Stimulated activated CD8-positive, alpha-beta memory T cell treated with anti-CD3 and anti-CD28 coated beads, Interleukin-15, amount 100 ng/mL, for 1 hour (primary cell): ENCODE measurements around the gene CATSPERE.
"Not testable (repeated sequence)": the region's sequence is repeated elsewhere in the genome, so short reads cannot be mapped to it uniquely, and the experiment has no call there.

Experiments
- DNase-seq: peaks from one replicate; pipeline ENCODE4 v3.0.0-alpha.2; 2020; ENCODE audit warnings: low read depth

The CATSPERE gene

GRCh38 chr1:244666672-244667418, 205.8 kb downstream of the CATSPERE start:
- DNase-seq: not testable (repeated sequence)

GRCh38 chr1:244667797-244668196, 206.7 kb downstream of the CATSPERE start:
- no peak for DNase-seq

- DNase-seq: no peak
Measured at GRCh38 chr1:244672946-244673682, 212.0 kb downstream of the CATSPERE start.

DNA sequence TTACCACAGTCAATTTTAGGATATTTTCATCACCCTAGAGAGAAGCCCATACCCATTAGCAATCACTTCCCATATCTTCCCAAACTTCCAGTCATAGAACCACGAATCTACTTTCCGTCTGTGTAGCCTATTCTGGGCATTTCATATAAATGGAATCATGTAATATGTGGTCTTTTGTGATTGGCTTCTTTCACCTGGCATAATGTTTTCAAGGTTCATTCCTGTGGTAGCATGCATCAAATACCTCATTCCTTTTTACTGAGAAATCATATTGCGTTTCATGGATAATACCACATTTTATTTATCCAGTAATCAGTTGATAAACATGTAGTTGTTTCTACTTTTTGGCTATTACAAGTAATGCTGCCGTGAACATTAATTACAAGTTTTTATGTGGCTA, 213.4 kb downstream of the CATSPERE start:
- DNase-seq: no peak

GRCh38 chr1:244675167-244675566, 214.1 kb downstream of the CATSPERE start:
- no peak for DNase-seq

DNA sequence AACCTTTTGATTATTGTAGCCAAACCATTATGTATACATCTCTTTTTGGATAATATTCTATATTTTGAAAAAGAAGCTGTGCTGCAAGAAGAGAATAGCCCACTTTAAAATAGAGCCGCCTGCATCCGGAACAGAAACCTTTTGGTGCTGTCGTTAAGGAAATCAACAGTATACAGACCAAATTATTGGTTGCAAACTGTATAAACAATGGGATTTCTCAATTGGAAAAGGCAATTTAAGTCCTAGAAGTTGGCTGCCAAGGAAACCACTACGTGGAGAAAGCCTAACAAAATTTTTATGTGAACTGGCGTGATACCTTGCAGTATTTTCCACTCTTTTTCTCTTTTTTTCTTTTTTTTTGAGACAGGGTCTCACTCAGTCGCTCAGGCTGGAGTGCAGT, 217.6 kb downstream of the CATSPERE start:
- no peak for DNase-seq

GRCh38 chr1:244680667-244681066, 219.6 kb downstream of the CATSPERE start:
- DNase-seq: no peak

DNA sequence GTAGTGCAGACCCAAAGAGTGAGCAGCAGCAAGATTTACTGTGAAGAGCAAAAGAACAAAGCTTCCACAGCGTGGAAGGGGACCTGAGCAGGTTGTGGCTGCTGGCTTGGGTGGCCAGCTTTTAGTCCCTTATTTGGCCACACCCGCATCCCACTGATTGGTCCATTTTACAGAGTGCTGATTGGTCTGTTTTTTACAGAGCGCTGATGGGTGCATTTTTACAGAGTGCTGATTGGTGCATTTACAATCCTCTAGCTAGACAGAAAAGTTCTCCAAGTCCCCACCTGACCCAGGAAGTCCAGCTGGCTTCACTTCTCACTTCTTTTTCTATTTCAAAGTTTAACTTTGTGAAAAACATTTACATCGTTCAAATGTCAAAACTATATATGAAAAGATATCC, 221.0 kb downstream of the CATSPERE start:
- DNase-seq: not testable (repeated sequence)
